ENCODE measurements around the gene PRKCB.

DNA sequence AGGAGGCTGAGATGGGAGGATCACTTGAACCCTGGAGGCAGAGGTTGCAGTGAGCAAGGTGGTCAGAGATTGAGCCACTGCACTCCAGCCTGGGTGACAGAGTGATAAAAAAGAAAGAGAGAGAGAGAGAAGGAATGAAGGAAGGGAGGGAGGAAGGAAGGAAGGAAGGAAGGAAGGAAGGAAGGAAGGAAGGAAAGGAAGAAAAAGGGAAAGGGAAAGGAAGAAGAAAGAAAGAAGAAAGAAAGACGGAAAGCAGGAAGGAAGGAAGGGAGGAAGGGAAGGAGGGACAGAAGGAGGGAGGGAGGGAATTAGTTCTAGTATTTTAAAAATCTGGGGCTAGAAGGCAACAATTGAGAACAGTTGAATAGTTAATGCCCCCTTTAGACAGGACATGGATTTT, 258.9 kb downstream of the PRKCB start:
- TF ChIP-seq, protein P1, sequence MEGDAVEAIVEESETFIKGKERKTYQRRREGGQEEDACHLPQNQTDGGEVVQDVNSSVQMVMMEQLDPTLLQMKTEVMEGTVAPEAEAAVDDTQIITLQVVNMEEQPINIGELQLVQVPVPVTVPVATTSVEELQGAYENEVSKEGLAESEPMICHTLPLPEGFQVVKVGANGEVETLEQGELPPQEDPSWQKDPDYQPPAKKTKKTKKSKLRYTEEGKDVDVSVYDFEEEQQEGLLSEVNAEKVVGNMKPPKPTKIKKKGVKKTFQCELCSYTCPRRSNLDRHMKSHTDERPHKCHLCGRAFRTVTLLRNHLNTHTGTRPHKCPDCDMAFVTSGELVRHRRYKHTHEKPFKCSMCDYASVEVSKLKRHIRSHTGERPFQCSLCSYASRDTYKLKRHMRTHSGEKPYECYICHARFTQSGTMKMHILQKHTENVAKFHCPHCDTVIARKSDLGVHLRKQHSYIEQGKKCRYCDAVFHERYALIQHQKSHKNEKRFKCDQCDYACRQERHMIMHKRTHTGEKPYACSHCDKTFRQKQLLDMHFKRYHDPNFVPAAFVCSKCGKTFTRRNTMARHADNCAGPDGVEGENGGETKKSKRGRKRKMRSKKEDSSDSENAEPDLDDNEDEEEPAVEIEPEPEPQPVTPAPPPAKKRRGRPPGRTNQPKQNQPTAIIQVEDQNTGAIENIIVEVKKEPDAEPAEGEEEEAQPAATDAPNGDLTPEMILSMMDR (conservative IDR thresholded peaks at IDR 0.05; ENCODE audit: low read length): no peak
- TF ChIP-seq EZH2phosphoT487 (IDR thresholded peaks at IDR 0.05; ENCODE audit: borderline replicate concordance, low read depth, low read length): no peak

All from OCI-LY7 (cell line).